ENCODE measurements around the gene CFAP161. TPM values are rescaled to one million over a fixed set of nuclear protein-coding genes. Genes with fewer than 3 reads are reported as not detected.

The CFAP161 gene
- total and polyA plus RNA-seq, 8 donors = 0.08 to 0.25 (median 0.16) TPM; not detected in 1

GRCh38 chr15:81190922-81191507 lies 56.9 kb downstream of the CFAP161 start:
- Histone ChIP-seq H3K36me3 (no peaks in the 10 kb centered on the region), H3K4me1 (peaks cover 0 to 13% (median 0%) of the 10 kb centered on the region in 3 donors), H3K9me3 (no peaks in the 10 kb centered on the region), H3K27me3 (no peaks in the 10 kb centered on the region), H3K4me3 (no peak overlapping the region), H3K27ac (peak overlapping the region in 1 of 4 donors; percentile 28)
- WGBS, 2 donors = 76 to 84% methylated on average over 3 of the region's 3 CpGs
- ATAC-seq (no peak), DNase-seq (no peak), FAIRE-seq (no peak)
- intact Hi-C loops (cut with DNase I) = no loop called here
- TF ChIP-seq, protein P1, sequence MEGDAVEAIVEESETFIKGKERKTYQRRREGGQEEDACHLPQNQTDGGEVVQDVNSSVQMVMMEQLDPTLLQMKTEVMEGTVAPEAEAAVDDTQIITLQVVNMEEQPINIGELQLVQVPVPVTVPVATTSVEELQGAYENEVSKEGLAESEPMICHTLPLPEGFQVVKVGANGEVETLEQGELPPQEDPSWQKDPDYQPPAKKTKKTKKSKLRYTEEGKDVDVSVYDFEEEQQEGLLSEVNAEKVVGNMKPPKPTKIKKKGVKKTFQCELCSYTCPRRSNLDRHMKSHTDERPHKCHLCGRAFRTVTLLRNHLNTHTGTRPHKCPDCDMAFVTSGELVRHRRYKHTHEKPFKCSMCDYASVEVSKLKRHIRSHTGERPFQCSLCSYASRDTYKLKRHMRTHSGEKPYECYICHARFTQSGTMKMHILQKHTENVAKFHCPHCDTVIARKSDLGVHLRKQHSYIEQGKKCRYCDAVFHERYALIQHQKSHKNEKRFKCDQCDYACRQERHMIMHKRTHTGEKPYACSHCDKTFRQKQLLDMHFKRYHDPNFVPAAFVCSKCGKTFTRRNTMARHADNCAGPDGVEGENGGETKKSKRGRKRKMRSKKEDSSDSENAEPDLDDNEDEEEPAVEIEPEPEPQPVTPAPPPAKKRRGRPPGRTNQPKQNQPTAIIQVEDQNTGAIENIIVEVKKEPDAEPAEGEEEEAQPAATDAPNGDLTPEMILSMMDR (IDR thresholded peaks at IDR 0.05) = no peak

DNA sequence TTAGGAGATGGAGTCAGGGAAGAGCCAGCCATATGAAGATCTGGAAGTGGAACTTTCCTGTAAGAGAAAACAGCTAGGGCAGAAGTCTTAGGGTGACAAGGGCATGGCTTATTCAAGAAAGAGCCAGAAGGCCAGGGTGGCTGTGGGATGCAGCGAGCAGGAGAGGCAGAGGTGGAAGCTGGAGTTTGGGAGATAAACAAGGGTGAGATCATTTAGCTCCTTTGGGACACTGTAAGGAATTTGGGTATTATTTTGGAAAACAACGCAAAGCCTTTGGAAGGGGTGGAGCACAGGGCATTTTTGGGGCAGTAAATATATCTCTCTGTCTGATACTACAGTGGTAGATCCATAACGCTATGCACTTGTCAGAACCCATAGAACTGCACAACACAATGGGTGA lies 57.6 kb downstream of the CFAP161 start:
- Histone ChIP-seq H3K36me3 (no peaks in the 10 kb centered on the region), H3K27ac (no peak overlapping the region), H3K4me1 (peaks cover 0 to 13% (median 0%) of the 10 kb centered on the region in 3 donors), H3K27me3 (no peaks in the 10 kb centered on the region), H3K4me3 (no peak overlapping the region), H3K9me3 (no peaks in the 10 kb centered on the region)
- no peak for DNase-seq
- intact Hi-C loops (cut with DNase I) = no loop called here
- TF ChIP-seq, protein P1 (IDR thresholded peaks at IDR 0.05) = no peak
- FAIRE-seq = no peak
- WGBS, 2 donors = 92 to 99% methylated on average over 3 of the region's 3 CpGs
- ATAC-seq = no peak

- no peak overlapping the region for H3K27ac ChIP-seq
- ATAC-seq = no peak
- no peak for FAIRE-seq
These were observed 60.7 kb downstream of the CFAP161 start for GRCh38 chr15:81194723-81195122.

DNA sequence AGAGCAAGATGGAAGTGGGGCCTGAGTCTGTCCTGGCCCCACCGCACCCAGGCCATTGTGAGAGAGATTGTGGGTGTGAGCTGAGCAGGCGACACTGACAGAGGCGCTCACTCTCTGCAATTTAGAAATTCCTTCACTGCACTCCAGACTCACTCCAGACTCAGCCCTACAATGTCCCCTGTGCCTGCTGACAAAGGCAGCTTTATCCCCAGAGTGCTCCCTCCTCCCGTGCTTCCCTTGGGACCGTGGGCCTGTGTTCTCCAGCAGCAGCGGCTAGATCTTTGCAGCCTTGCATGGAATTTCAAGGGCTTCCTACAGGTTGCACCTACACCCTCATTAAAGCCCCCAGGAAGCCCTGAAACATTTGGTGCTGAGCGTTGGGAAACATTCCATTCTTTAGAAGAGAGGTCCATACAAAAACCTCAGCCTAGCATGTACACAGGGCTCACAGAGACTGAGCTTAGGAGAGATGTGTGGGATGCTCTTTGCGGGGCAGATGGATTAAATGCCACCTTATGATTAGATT lies 61.3 kb downstream of the CFAP161 start:
- Histone ChIP-seq H3K36me3 (no peaks in the 10 kb centered on the region), H3K9me3 (no peaks in the 10 kb centered on the region), H3K27me3 (no peaks in the 10 kb centered on the region), H3K4me3 (no peak overlapping the region), H3K27ac (no peak overlapping the region), H3K4me1 (peaks cover 0 to under 1% (median 0%) of the 10 kb centered on the region in 3 donors)
- intact Hi-C loops (cut with DNase I) = no loop called here
- 72 to 73% methylated on average over 8 of the region's 8 CpGs for WGBS, 2 donors
- TF ChIP-seq, protein P1 (IDR thresholded peaks at IDR 0.05) = no peak
- DNase-seq = no peak
- ATAC-seq = no peak
- FAIRE-seq = no peak

More at GRCh38 chr15:81194723-81195122, 60.7 kb downstream of the CFAP161 start:
- TF ChIP-seq, protein P1 (IDR thresholded peaks at IDR 0.05) = no peak
- DNase-seq = no peak
- peaks cover 0 to 7% (median 0%) of the 10 kb centered on the region in 3 donors for H3K4me1 ChIP-seq
- H3K27me3 ChIP-seq = no peaks in the 10 kb centered on the region
- H3K36me3 ChIP-seq = no peaks in the 10 kb centered on the region
- WGBS, 2 donors = 77 to 83% methylated on average over 5 of the region's 5 CpGs
- intact Hi-C loops (cut with DNase I) = no loop called here
- no peak overlapping the region for H3K4me3 ChIP-seq
- no peaks in the 10 kb centered on the region for H3K9me3 ChIP-seq

- no peak for ATAC-seq
- intact Hi-C loops (cut with DNase I) = no loop called here
- 84% methylated on average over 16 of the region's 16 CpGs for WGBS, 2 donors
- DNase-seq = no peak
- H3K36me3 ChIP-seq = no peaks in the 10 kb centered on the region
- no peak within 1 kb of the TSS for H3K27ac ChIP-seq
- TF ChIP-seq, protein P1 (IDR thresholded peaks at IDR 0.05) = no peak
- no peak for FAIRE-seq
- H3K9me3 ChIP-seq = no peaks in the 10 kb centered on the region
- H3K4me1 ChIP-seq = no peaks in the 10 kb centered on the region
- H3K4me3 ChIP-seq = no peak within 1 kb of the TSS
- H3K27me3 ChIP-seq = no peaks in the 10 kb centered on the region
These were observed 62.6 kb downstream of the CFAP161 start, which contains the start of gene IL16 for GRCh38 chr15:81196576-81197254. IL16 (plus strand) TSS chr15:81196879; CDS start chr15:81225400, 28,521 bp downstream.
